GM23338 (cell line): Measurements from ENCODE around the gene CCDC146.

Experiments used
- CREB1 ChIP-seq: fragments of 250-450 bp; sonication (Bioruptor Pico); IDR thresholded peaks from 2 replicates; pipeline ENCODE4 v1.5.0; 2020; ENCODE audit warnings: low read depth, mild to moderate bottlenecking, moderate library complexity
- EZH2 ChIP-seq: fragments of 200-600 bp; sonication (generic); IDR thresholded peaks from one replicate; pipeline ENCODE4 v1.8.0; 2017; ENCODE audit warnings: antibody characterized with exemption, mild to moderate bottlenecking, low read depth; ENCODE audit not compliant: unreplicated experiment
- EZH2phosphoT487 ChIP-seq: fragments of 200-600 bp; sonication (generic); IDR thresholded peaks from one replicate; pipeline ENCODE4 v1.8.1; 2018; ENCODE audit warnings: antibody characterized with exemption; ENCODE audit not compliant: unreplicated experiment
- JUNB ChIP-seq: IDR thresholded peaks from one replicate; pipeline ENCODE4 v1.6.1; 2016; ENCODE audit warnings: antibody characterized with exemption; ENCODE audit not compliant: unreplicated experiment
- POLR2AphosphoS5 ChIP-seq: IDR thresholded peaks from 2 replicates; pipeline ENCODE4 v1.6.1; 2016; ENCODE audit warnings: antibody characterized with exemption, low read depth
- STAT1 ChIP-seq: IDR thresholded peaks from one replicate; pipeline ENCODE4 v1.6.1; 2016; ENCODE audit warnings: antibody characterized with exemption; ENCODE audit not compliant: unreplicated experiment
- ZNF114 ChIP-seq: fragments of 250-450 bp; sonication (Bioruptor Pico); IDR thresholded peaks from 2 replicates; pipeline ENCODE4 v1.5.0; 2020; ENCODE audit warnings: mild to moderate bottlenecking, moderate library complexity
- ZNF331 ChIP-seq: fragments of 250-450 bp; sonication (Bioruptor Pico); IDR thresholded peaks from 2 replicates; pipeline ENCODE4 v1.5.0; 2020; ENCODE audit warnings: low read depth, mild to moderate bottlenecking, moderate library complexity
- TF ChIP-seq, protein P1 (sequence below), 2 experiments: fragments of 200-600 bp in 1 of 2; sonication (generic) in 1 of 2; conservative IDR thresholded peaks; 2 replicates each; pipeline versions ENCODE4 v1.5.1 to v1.6.1; 2016 to 2017; ENCODE audit warnings: antibody characterized with exemption in 2 of 2, low read depth in 2 of 2, mild to moderate bottlenecking in 2 of 2, moderate library complexity in 1 of 2
- TF ChIP-seq, protein P2 (sequence below): IDR thresholded peaks from one replicate; pipeline ENCODE4 v1.6.1; 2018; ENCODE audit warnings: antibody characterized with exemption; ENCODE audit not compliant: unreplicated experiment
- TF ChIP-seq, protein P3 (sequence below): IDR thresholded peaks from 2 replicates; pipeline ENCODE4 v1.6.1; 2016; ENCODE audit warnings: antibody characterized with exemption
- TF ChIP-seq, protein P4 (sequence below): fragments of 250-450 bp; sonication (Bioruptor Pico); IDR thresholded peaks from 2 replicates; pipeline ENCODE4 v1.5.0; 2020; ENCODE audit warnings: mild to moderate bottlenecking, moderate library complexity

DNA sequence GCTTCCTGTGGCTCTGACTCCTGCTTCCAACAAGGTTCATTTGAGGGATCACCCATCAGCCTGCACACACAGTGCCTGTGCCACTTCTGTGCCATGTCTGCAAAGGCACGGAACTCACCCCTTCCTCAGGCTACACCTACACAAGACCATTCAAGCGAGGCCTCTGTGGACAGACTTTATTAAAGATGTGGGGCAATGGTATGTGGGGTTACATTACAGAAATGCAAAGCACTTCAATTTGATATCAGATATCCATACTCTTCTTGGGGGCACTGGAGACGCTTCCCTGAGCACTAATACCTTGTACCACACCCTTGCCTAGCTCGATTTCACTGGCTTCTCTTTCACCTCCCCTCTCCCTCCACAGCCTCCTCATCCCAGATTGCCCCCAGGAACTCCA lies 161.6 kb downstream of the CCDC146 start:
- no peak for TF ChIP-seq POLR2AphosphoS5
- TF ChIP-seq, protein P1, sequence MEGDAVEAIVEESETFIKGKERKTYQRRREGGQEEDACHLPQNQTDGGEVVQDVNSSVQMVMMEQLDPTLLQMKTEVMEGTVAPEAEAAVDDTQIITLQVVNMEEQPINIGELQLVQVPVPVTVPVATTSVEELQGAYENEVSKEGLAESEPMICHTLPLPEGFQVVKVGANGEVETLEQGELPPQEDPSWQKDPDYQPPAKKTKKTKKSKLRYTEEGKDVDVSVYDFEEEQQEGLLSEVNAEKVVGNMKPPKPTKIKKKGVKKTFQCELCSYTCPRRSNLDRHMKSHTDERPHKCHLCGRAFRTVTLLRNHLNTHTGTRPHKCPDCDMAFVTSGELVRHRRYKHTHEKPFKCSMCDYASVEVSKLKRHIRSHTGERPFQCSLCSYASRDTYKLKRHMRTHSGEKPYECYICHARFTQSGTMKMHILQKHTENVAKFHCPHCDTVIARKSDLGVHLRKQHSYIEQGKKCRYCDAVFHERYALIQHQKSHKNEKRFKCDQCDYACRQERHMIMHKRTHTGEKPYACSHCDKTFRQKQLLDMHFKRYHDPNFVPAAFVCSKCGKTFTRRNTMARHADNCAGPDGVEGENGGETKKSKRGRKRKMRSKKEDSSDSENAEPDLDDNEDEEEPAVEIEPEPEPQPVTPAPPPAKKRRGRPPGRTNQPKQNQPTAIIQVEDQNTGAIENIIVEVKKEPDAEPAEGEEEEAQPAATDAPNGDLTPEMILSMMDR (conservative IDR thresholded peaks at IDR 0.05; ENCODE audit: low read depth in 2 of 2): no peak
- TF ChIP-seq STAT1: no peak
- no peak for TF ChIP-seq EZH2
- TF ChIP-seq, protein P2, sequence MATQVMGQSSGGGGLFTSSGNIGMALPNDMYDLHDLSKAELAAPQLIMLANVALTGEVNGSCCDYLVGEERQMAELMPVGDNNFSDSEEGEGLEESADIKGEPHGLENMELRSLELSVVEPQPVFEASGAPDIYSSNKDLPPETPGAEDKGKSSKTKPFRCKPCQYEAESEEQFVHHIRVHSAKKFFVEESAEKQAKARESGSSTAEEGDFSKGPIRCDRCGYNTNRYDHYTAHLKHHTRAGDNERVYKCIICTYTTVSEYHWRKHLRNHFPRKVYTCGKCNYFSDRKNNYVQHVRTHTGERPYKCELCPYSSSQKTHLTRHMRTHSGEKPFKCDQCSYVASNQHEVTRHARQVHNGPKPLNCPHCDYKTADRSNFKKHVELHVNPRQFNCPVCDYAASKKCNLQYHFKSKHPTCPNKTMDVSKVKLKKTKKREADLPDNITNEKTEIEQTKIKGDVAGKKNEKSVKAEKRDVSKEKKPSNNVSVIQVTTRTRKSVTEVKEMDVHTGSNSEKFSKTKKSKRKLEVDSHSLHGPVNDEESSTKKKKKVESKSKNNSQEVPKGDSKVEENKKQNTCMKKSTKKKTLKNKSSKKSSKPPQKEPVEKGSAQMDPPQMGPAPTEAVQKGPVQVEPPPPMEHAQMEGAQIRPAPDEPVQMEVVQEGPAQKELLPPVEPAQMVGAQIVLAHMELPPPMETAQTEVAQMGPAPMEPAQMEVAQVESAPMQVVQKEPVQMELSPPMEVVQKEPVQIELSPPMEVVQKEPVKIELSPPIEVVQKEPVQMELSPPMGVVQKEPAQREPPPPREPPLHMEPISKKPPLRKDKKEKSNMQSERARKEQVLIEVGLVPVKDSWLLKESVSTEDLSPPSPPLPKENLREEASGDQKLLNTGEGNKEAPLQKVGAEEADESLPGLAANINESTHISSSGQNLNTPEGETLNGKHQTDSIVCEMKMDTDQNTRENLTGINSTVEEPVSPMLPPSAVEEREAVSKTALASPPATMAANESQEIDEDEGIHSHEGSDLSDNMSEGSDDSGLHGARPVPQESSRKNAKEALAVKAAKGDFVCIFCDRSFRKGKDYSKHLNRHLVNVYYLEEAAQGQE: no peak
- no peak for TF ChIP-seq ZNF114 (CRISPR knock-in tag)
- no peak for TF ChIP-seq CREB1 (CRISPR knock-in tag)
- no peak for TF ChIP-seq EZH2phosphoT487
- TF ChIP-seq, protein P3, sequence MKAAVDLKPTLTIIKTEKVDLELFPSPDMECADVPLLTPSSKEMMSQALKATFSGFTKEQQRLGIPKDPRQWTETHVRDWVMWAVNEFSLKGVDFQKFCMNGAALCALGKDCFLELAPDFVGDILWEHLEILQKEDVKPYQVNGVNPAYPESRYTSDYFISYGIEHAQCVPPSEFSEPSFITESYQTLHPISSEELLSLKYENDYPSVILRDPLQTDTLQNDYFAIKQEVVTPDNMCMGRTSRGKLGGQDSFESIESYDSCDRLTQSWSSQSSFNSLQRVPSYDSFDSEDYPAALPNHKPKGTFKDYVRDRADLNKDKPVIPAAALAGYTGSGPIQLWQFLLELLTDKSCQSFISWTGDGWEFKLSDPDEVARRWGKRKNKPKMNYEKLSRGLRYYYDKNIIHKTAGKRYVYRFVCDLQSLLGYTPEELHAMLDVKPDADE: no peak
- TF ChIP-seq, protein P4, sequence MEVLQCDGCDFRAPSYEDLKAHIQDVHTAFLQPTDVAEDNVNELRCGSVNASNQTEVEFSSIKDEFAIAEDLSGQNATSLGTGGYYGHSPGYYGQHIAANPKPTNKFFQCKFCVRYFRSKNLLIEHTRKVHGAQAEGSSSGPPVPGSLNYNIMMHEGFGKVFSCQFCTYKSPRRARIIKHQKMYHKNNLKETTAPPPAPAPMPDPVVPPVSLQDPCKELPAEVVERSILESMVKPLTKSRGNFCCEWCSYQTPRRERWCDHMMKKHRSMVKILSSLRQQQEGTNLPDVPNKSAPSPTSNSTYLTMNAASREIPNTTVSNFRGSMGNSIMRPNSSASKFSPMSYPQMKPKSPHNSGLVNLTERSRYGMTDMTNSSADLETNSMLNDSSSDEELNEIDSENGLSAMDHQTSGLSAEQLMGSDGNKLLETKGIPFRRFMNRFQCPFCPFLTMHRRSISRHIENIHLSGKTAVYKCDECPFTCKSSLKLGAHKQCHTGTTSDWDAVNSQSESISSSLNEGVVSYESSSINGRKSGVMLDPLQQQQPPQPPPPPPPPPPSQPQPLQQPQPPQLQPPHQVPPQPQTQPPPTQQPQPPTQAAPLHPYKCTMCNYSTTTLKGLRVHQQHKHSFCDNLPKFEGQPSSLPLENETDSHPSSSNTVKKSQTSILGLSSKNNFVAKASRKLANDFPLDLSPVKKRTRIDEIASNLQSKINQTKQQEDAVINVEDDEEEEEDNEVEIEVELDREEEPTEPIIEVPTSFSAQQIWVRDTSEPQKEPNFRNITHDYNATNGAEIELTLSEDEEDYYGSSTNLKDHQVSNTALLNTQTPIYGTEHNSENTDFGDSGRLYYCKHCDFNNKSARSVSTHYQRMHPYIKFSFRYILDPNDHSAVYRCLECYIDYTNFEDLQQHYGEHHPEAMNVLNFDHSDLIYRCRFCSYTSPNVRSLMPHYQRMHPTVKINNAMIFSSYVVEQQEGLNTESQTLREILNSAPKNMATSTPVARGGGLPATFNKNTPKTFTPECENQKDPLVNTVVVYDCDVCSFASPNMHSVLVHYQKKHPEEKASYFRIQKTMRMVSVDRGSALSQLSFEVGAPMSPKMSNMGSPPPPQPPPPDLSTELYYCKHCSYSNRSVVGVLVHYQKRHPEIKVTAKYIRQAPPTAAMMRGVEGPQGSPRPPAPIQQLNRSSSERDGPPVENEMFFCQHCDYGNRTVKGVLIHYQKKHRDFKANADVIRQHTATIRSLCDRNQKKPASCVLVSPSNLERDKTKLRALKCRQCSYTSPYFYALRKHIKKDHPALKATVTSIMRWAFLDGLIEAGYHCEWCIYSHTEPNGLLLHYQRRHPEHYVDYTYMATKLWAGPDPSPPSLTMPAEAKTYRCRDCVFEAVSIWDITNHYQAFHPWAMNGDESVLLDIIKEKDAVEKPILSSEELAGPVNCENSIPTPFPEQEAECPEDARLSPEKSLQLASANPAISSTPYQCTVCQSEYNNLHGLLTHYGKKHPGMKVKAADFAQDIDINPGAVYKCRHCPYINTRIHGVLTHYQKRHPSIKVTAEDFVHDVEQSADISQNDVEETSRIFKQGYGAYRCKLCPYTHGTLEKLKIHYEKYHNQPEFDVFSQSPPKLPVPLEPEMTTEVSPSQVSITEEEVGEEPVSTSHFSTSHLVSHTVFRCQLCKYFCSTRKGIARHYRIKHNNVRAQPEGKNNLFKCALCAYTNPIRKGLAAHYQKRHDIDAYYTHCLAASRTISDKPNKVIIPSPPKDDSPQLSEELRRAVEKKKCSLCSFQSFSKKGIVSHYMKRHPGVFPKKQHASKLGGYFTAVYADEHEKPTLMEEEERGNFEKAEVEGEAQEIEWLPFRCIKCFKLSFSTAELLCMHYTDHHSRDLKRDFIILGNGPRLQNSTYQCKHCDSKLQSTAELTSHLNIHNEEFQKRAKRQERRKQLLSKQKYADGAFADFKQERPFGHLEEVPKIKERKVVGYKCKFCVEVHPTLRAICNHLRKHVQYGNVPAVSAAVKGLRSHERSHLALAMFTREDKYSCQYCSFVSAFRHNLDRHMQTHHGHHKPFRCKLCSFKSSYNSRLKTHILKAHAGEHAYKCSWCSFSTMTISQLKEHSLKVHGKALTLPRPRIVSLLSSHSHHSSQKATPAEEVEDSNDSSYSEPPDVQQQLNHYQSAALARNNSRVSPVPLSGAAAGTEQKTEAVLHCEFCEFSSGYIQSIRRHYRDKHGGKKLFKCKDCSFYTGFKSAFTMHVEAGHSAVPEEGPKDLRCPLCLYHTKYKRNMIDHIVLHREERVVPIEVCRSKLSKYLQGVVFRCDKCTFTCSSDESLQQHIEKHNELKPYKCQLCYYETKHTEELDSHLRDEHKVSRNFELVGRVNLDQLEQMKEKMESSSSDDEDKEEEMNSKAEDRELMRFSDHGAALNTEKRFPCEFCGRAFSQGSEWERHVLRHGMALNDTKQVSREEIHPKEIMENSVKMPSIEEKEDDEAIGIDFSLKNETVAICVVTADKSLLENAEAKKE (CRISPR knock-in tag): no peak
- TF ChIP-seq ZNF331 (CRISPR knock-in tag): no peak
- TF ChIP-seq JUNB: no peak
